ENCODE data around the gene MGMT.

The MGMT gene

GRCh38 chr10:129608653-129609052 lies 141.6 kb downstream of the MGMT start:
- no peak for DNase-seq
- intact Hi-C loops (cut with DNase I), result no loop called here

DNA sequence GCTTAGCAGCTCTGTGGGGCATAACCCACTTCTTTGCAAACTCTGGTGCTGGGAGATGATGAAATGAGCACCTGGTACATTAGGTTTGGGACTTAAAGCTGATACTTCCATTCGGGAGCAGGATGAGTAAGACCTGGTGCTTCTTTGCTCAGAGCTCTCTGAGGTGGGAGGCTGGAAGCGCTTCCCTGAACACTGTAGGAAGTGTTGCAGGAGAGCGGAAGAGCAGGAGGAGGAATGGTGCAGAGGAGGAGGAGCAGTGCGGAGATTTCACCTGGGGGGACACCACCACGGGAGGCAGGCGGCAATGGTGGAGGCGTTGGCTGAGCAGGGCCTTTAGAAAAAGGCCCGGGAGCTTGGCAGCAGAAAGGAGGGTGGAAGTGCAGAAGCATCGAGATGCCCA lies 142.5 kb downstream of the MGMT start:
- intact Hi-C loops (cut with DNase I), result no loop called here
- no peak for DNase-seq

DNA sequence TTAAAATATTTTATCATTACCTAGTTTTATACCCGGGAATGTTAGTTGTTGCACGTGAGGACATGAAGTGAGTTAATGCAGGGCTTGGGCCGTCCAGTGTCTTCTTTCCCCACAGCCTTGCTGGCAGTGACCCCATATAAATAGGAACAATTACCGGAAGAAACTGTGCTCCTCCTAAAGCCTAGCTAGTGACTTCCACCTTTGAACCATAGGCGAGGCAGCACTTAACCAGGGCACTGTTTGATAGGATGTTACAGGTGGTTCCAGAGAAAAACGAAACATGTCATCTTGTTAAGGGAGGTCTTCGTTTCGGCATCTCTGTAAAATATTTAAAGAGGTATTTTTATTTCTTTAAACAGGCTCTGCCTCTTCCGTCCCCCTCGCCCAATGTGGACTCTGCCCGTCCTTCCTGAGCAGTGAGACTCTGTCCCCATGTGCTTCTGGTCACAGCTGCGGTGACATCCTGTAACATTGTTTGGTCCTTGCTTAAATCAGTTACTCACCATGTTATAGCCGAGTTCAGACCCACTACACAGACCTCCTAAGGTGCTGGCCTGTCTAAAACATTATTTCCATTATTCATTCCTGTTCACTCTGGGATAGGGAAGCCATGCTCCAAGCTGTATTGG lies 145.6 kb downstream of the MGMT start:
- DNase-seq, result no peak
- intact Hi-C loops (cut with DNase I), result no loop called here

GRCh38 chr10:129613377-129613980 lies 146.4 kb downstream of the MGMT start:
- intact Hi-C loops (cut with DNase I), result no loop called here

DNA sequence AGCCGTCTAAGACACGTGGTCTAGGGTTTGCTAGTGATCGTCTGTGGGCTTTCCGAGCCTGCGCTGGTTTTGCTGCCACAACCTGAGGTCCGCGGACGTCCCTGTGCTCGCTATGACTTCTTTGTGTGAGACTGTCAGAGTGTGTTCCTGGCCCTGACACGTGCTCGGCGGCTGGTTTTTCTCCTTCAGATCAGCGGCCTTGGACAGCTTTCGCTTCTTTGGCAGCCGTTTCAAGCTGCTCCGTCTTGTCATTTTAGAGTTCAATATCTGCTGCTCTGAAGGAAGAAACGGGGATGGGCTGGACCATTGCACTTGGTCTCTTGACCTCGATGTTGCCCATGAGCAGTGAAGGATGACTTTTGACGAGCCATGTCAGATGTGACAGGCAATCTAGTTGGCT lies 147.3 kb downstream of the MGMT start:
- intact Hi-C loops (cut with DNase I), result no loop called here
- DNase-seq, result no peak

More at GRCh38 chr10:129613377-129613980, 146.4 kb downstream of the MGMT start:
- DNase-seq, result no peak

DNA sequence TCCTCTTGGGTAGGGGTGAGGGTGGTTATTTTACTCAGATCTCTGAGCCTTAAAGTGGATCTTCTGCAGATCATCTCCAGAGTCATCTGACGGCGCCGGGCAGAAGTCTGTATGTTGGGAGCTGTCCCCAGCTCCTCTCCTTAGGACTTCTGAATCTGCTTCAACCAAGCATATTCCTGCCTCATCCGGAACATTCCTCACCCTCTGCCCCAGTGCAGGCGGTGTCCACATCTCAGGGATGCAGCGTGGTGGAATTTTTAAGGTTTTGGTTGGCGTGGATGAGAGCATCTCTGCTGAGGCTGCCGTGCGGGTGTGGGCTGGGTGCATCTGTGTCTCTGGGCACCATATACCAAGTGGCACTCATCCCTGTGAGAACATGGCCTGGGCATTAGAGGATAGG lies 148.3 kb downstream of the MGMT start:
- no peak for DNase-seq
- intact Hi-C loops (cut with DNase I), result no loop called here

GRCh38 chr10:129615921-129616525 lies 149.0 kb downstream of the MGMT start:
- intact Hi-C loops (cut with DNase I), result no loop called here
- DNase-seq, result no peak

DNA sequence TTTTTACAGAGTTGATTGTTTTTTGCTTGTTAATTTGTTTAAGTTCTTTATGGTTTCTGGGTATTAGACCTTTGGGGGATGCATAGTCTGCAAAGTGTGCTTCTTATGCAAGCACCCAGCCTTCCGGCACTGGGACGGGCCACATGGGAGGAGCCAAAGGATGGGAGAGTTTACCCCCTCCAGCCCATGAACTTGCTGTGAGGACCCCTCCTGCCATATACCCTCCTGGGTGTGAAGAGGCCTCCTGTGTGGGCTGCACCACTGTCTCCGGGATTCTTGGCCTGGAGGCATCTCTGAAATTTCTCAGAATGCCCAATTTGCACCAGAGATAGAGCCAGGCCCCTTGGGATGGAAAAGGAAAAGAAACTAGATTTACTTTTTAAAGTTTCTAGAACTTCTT lies 150.7 kb downstream of the MGMT start:
- intact Hi-C loops (cut with DNase I), result no loop called here
- DNase-seq, result peak in 1 of 10 donors; percentile 33

DNA sequence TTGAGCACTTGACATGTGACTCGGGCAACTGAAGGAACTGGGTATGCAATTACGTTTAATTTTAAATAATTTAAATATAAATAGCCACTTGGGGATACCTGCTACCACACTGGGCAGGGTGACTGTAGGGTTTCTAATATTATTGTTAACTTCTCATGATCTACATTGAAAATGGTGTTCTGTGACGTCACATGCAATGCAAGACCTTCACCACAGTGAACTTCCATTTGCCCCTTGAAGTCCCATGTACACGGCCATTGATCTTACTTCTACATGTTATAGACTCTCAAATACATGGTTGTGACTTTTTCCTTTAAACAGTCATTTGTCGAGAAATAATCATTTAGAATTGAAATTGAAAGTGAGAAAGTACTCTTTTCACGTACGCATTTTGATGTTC lies 154.0 kb downstream of the MGMT start:
- intact Hi-C loops (cut with DNase I), result no loop called here
- DNase-seq, result no peak

DNA sequence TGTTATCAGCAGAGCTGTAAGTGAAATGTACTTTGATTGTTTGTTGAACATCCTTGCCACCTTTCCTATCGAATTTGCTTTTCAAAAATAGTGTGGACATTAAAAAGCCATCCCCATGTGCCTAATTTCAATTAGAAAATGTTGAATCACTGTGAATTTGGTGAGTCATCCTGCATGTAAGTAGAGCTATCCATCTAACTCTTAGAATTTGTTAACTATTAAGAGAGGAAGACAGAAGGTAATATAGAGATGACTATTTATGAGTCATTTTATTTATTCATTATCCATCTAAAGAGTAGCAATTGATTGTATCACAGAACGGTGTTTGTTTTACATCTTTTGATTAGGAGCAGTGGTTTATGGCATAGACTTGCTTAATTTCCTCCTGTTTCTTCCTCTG lies 154.7 kb downstream of the MGMT start:
- no peak for DNase-seq
- intact Hi-C loops (cut with DNase I), result no loop called here

DNA sequence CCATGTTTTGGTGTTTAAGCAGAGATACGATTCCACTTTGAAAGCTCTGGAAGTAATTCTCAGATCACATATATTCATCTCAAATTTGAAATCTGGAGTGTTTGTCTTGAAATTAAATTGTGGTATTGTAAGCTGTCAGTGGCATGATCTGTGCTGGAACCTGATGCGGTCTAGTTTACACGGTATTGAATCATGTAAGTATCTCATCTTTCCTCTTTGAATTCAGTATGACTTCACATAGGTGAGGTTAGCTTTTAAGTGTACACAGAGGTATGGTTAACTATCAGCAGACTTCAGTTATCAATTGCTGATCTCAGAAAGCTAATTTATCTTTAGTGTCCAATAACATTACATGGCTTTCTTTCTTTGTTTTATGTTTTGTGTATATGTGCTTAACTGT lies 155.2 kb downstream of the MGMT start:
- DNase-seq, result no peak
- intact Hi-C loops (cut with DNase I), result no loop called here

DNA sequence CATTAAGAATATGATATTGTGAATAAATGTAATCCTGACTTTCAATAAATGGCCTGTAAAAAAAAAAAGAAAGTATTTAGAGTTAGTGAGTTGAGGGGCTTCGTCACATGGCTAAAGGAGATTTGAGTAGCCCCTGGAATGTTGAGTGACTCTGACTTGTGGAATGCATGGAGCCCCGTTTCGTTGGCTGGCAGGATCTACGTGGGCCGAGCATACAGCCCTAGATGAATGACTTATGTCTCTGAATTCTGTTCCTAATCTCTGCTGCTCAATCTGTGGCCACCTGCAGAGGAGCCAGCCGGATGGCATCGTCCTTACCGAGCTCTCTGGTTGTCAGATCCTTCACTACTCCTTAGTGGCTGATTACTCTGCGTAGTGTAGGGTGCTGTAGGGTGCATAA lies 155.7 kb downstream of the MGMT start:
- intact Hi-C loops (cut with DNase I), result no loop called here
- DNase-seq, result no peak

GRCh38 chr10:129624526-129624925 lies 157.5 kb downstream of the MGMT start:
- intact Hi-C loops (cut with DNase I), result no loop called here
- DNase-seq, result no peak

GRCh38 chr10:129626309-129626708 lies 159.3 kb downstream of the MGMT start:
- peak in 1 of 10 donors; percentile 87 for DNase-seq
- intact Hi-C loops (cut with DNase I), result no loop called here

GRCh38 chr10:129626796-129627435 lies 159.9 kb downstream of the MGMT start:
- DNase-seq, result peak in 1 of 10 donors; percentile 27

GRCh38 chr10:129627442-129627841 lies 160.4 kb downstream of the MGMT start:
- intact Hi-C loops (cut with DNase I), result no loop called here
- DNase-seq, result no peak

More at GRCh38 chr10:129626796-129627435, 159.9 kb downstream of the MGMT start:
- intact Hi-C loops (cut with DNase I), result no loop called here

DNA sequence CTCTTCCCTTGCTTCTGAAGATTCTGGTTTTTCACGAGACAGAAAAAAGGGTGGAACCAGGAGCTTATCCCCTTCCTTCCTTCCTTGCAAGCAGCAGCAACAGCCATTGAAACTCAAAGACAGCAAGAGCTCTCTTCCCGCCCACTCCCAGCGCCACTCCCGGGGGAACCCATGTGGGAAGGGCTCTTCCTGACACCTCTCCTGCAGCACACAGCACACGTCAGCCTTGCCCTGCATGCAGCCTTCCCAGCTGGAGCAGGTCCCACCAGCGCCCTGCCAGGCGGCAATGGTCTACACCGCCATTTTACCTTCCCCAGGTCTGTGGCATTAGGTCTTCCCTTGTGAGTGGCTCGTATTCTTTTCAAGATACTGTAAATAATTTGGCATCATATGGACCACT lies 161.8 kb downstream of the MGMT start:
- peak in 1 of 10 donors; percentile 57 for DNase-seq
- intact Hi-C loops (cut with DNase I), result no loop called here

GRCh38 chr10:129629911-129630310 lies 162.9 kb downstream of the MGMT start:
- DNase-seq, result no peak
- intact Hi-C loops (cut with DNase I), result no loop called here

GRCh38 chr10:129631006-129631405 lies 164.0 kb downstream of the MGMT start:
- no peak for DNase-seq
- intact Hi-C loops (cut with DNase I), result no loop called here

GRCh38 chr10:129631870-129632623 lies 165.0 kb downstream of the MGMT start:
- intact Hi-C loops (cut with DNase I), result no loop called here
- no peak for DNase-seq

- DNase-seq, result peak in 1 of 10 donors; percentile 10
- intact Hi-C loops (cut with DNase I), result no loop called here
These were observed 170.0 kb downstream of the MGMT start for GRCh38 chr10:129637010-129637409.
